Left forelimb (tissue), 1 donor: ENCODE data around the gene WASHC1.
A peak's percentile ranks its signal among the peaks of the same experiment; 100 is the strongest.
"Not testable (repeated sequence)": the region's sequence is repeated elsewhere in the genome, so short reads cannot be mapped to it uniquely, and the experiment has no call there.

Experiments
- DNase-seq: peaks from one replicate; pipeline ENCODE4 v3.0.0-alpha.2; 2018; ENCODE audit warnings: low spot score

The WASHC1 gene, protein sequence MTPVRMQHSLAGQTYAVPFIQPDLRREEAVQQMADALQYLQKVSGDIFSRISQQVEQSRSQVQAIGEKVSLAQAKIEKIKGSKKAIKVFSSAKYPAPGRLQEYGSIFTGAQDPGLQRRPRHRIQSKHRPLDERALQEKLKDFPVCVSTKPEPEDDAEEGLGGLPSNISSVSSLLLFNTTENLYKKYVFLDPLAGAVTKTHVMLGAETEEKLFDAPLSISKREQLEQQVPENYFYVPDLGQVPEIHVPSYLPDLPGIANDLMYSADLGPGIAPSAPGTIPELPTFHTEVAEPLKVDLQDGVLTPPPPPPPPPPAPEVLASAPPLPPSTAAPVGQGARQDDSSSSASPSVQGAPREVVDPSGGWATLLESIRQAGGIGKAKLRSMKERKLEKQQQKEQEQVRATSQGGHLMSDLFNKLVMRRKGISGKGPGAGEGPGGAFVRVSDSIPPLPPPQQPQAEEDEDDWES

DNA sequence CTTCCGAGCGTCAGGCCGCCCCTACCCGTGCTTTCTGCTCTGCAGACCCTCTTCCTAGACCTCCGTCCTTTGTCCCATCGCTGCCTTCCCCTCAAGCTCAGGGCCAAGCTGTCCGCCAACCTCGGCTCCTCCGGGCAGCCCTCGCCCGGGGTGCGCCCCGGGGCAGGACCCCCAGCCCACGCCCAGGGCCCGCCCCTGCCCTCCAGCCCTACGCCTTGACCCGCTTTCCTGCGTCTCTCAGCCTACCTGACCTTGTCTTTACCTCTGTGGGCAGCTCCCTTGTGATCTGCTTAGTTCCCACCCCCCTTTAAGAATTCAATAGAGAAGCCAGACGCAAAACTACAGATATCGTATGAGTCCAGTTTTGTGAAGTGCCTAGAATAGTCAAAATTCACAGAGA, at the start of gene WASHC1:
WASHC1 (minus strand) TSS at position 101 of the 400 bp plus-strand sequence. CDS start 4,457 bp downstream, outside the sequence.
- DNase-seq: not testable (repeated sequence)

DNA sequence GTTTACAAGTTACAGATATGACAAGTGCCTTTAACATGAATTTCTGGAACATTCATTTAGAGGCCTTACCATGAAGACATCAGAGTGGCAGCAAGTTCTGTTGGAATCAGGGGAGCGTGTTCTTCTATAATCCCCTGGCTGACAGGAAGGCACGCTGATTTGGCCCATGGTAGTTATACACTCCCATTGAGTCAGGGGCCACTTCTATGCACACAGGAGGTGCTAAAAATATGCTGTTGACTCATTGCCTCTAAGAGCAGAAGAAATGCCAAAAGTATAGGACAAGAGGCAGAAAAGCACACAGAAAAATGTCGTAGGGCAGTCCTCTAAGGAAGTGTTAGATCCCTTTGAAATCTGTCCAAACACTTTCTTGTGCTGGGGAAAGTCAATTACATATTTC, 49.1 kb upstream of the WASHC1 start:
- DNase-seq: not testable (repeated sequence)

DNA sequence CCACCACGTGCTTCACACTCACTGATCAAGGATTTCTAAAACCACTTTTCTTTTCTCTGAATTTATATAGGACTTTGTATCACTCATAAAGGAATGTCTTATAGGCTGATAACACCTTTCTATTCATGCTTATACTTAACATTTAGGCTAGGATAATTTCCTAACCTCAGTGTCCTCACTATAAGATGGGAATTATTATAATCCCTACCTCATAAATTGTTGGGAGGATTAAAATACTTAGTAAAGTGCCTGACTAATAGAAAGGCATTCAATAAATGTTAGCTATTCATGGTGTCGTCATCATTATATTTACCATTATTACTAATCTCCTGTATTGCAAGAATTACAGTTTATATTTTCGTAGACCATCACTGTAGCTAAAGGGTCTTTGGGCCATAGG, 47.1 kb upstream of the WASHC1 start:
- not testable (repeated sequence) for DNase-seq

DNA sequence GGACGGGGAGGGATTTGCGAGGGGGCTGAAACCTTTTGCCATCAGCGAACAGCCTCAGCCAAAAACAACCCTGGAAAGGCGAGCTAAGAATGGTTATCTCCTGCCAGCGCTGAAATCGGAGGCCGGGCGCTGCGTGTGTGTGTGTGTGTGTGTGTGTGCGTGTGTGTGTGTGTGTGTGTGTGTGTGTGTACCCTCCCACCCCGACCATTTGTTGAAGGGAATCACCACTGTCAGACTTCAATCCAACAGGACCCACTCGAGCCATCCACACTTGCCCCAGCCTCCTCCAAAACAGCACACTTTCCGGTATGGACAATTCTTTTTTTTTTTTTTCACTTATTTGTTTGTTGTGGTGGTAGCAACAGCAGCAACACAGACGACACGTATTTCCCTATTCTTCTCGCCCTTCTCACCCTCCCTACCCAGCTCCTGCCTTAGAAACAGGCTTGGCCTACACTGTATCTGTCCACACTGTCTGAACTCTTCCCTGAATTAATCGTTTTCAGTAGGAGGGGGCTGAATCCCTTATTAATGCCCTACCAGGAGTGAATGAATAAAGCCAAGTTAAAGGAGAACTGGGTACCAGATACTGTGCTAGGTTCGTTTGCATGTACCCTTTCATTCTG, 44.8 kb upstream of the WASHC1 start:
- DNase-seq: not testable (repeated sequence)

GRCh38 chr9:73076-73899, 44.0 kb upstream of the WASHC1 start:
- DNase-seq: peak; percentile 72

DNA sequence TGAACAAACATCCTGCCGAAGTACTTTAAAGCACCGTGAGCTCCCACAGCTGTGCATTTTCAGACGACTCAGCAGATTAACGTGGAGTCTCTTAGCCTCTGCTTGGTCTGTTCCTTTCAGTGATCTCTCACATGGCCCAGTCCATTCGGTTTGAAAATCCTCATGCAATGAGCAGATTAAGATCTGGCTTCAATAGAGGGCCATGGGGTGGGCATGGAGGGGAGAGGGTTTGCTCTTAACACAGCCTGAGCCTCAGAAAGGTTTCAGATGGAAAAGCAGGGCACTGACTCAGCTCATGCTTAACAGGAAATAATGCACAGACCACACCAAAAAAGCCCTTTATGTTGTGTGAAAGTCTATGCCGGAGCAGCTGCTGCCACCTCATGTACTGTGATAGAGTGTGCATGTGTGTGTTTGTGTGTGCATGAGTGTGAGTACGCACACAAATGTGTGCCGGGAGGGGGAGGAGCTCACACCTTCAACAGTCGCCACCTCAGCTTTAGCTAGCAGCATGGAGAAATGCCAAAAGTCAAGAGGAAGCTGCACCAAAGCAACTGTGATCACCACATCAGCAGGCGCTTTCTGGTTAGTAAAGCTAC, 33.9 kb upstream of the WASHC1 start:
- not testable (repeated sequence) for DNase-seq

GRCh38 chr9:52678-53077, 23.4 kb upstream of the WASHC1 start:
- DNase-seq: not testable (repeated sequence)

GRCh38 chr9:48190-48842, 19.1 kb upstream of the WASHC1 start:
- not testable (repeated sequence) for DNase-seq

- not testable (repeated sequence) for DNase-seq
These were observed 17.5 kb upstream of the WASHC1 start for GRCh38 chr9:46639-47271.

GRCh38 chr9:46164-46563, 16.9 kb upstream of the WASHC1 start:
- not testable (repeated sequence) for DNase-seq

GRCh38 chr9:45180-45878, 16.1 kb upstream of the WASHC1 start:
- DNase-seq: not testable (repeated sequence)

DNA sequence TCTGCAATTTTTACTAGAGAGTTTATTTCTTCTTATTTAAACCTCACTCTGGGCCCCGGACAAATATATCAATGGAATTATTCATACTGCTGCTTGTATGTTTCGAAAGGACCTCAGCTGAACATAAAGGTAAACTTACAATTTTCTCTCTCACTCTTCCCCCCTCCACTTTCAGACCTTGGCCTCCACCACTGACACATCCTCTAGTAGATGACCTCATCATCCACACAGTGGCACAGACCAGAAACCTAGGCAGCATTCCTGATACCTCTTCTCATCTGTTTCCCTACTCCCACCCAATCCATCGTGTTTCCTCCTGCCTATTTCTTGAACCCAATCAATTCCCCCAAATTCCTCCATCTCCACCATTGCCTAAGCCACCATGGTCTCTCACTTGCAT, 15.2 kb upstream of the WASHC1 start:
- DNase-seq: not testable (repeated sequence)

DNA sequence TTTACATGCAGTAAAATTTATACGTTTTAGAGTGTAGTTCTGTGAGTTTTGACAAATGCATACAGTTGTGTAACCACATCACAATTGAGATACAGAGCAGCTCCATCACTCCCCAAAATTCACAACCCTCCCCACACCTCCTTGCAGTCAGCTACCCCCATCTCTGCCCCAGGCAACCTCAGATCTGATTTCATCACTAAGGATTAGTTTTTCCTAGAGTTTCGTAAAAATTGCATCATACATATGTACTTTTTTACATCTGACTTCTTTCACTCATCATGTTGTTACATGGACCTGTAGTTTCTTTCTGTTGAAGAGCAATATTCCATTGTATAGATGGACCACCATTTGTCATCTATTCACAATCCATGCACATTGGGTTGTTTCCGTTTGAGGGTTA, 14.4 kb upstream of the WASHC1 start:
- DNase-seq: not testable (repeated sequence)

GRCh38 chr9:43116-43515, 13.9 kb upstream of the WASHC1 start:
- DNase-seq: not testable (repeated sequence)

DNA sequence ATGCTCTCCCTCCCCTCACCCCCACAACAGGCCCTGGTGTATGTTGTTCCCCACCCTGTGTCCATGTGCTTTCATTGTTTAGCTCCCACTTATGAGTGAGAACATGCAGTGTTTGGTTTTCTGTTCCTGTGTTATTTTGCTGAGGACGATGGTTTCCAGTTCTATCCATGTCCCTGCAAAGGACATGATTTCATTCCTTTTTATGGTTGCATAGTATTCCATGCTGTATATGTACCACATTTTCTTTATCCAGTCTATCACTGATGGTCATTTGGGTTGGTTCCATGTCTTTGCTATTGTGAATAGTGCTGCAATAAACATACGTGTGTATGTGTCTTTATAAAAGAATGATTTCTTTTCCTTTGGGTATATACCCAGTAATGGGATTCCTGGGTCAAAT, 12.6 kb upstream of the WASHC1 start:
- DNase-seq: not testable (repeated sequence)

- DNase-seq: not testable (repeated sequence)
These were observed 12.0 kb upstream of the WASHC1 start for GRCh38 chr9:41261-41676.

GRCh38 chr9:32308-32707, 3.1 kb upstream of the WASHC1 start:
- not testable (repeated sequence) for DNase-seq

DNA sequence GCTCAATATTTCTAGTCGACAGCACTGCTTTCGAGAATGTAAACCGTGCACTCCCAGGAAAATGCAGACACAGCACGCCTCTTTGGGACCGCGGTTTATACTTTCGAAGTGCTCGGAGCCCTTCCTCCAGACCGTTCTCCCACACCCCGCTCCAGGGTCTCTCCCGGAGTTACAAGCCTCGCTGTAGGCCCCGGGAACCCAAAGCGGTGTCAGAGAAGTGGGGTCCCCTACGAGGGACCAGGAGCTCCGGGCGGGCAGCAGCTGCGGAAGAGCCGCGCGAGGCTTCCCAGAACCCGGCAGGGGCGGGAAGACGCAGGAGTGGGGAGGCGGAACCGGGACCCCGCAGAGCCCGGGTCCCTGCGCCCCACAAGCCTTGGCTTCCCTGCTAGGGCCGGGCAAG, 481 bp downstream of the WASHC1 start:
- DNase-seq: not testable (repeated sequence)

DNA sequence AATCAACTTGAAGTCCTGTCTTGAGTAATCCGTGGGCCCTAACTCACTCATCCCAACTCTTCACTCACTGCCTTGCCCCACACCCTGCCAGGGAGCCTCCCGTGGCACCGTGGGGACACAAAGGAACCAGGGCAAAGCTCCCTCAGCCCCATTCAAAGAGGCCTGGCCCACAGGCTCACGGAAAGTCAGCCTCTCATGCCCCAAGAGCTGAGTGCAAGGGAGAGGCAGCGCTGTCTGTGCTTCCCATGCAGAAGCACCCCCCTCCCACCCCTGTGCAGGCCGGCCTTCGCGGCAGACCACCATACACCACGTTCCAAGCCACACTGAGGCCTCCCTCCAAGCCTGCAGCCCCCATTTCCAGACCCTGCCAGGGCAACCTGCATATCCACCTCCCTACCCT, 7.6 kb downstream of the WASHC1 start:
- DNase-seq: not testable (repeated sequence)

DNA sequence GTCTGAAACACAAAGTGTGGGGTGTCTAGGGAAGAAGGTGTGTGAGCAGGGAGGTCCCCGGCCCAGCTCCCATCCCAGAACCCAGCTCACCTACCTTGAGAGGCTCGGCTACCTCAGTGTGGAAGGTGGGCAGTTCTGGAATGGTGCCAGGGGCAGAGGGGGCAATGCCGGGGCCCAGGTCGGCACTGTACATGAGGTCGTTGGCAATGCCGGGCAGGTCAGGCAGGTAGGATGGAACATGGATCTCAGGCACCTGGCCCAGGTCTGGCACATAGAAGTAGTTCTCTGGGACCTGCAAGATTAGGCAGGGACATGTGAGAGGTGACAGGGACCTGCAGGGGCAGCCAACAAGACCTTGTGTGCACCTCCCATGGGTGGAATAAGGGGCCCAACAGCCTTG, 12.4 kb downstream of the WASHC1 start:
- not testable (repeated sequence) for DNase-seq
